ENCODE measurements around the gene NUDT8. TPM values are rescaled to one million over a fixed set of nuclear protein-coding genes. Genes with fewer than 3 reads are reported as not detected.
"Not testable (repeated sequence)": the region's sequence is repeated elsewhere in the genome, so short reads cannot be mapped to it uniquely, and the experiment has no call there.

Gene NUDT8
- total RNA-seq, 1 donor from 2014 or later, result 8.0 TPM

DNA sequence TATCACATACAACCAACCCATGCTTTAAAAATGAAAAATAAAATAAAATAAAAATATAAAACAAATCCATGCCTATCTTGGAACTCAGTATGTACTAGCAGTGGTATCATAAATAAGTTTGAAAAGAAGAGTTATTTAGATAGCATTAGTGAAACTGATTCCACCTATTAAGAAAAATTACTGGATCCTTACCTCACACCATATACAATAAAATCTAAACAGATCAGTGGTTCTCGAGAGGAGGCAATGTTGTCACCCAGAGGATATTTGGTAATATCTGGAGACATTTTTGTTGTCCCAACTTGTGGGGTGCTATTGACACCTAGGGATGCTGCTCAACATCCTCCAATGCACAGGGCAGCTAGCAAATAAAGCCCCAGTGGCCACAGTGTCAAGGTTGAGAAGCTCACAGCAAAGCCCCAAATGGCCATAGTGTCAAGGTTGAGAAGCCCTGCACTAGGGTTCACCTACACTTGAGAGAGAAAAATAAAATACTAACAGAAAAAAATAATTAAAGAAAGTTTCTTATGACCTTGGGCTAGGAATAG lies 32.9 kb downstream of the NUDT8 start:
- Mint-ChIP-seq H3K4me3 (ENCODE audit: unreplicated experiment) (no peak overlapping the region), H3K4me1 (ENCODE audit: unreplicated experiment) (no peaks in the 10 kb centered on the region), H3K27me3 (ENCODE audit: unreplicated experiment) (peaks cover 48% of the 10 kb centered on the region), H3K9me3 (ENCODE audit: unreplicated experiment) (no peaks in the 10 kb centered on the region), H3K27ac (ENCODE audit: unreplicated experiment) (no peak overlapping the region), H3K36me3 (ENCODE audit: unreplicated experiment) (no peaks in the 10 kb centered on the region)
- no peak for DNase-seq (ENCODE audit: extremely low spot score, unreplicated experiment)
- TF ChIP-seq, protein P1, sequence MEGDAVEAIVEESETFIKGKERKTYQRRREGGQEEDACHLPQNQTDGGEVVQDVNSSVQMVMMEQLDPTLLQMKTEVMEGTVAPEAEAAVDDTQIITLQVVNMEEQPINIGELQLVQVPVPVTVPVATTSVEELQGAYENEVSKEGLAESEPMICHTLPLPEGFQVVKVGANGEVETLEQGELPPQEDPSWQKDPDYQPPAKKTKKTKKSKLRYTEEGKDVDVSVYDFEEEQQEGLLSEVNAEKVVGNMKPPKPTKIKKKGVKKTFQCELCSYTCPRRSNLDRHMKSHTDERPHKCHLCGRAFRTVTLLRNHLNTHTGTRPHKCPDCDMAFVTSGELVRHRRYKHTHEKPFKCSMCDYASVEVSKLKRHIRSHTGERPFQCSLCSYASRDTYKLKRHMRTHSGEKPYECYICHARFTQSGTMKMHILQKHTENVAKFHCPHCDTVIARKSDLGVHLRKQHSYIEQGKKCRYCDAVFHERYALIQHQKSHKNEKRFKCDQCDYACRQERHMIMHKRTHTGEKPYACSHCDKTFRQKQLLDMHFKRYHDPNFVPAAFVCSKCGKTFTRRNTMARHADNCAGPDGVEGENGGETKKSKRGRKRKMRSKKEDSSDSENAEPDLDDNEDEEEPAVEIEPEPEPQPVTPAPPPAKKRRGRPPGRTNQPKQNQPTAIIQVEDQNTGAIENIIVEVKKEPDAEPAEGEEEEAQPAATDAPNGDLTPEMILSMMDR (IDR thresholded peaks at IDR 0.05), result no peak

DNA sequence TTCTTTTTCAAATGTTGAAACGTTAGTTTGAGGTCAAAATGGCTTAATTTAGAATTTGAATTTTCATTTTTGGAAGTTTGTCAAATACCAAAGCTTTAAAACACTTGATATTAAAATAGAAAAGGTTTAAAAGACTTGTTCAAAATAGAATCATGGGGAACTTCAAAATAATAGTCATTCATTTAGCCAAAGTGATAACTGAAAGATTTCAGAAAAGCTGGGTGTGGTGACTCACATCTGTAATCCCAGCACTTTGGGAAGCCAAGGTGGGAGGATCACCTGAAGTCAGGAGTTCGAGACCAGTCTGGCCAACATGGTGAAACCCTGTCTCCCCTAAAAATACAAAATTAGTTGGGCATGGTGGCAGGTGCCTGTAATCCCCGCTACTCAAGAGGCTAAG lies 35.3 kb downstream of the NUDT8 start:
- Mint-ChIP-seq H3K27me3 (ENCODE audit: unreplicated experiment) (peaks cover 29% of the 10 kb centered on the region), H3K9me3 (ENCODE audit: unreplicated experiment) (no peaks in the 10 kb centered on the region), H3K4me3 (ENCODE audit: unreplicated experiment) (no peak overlapping the region), H3K27ac (ENCODE audit: unreplicated experiment) (no peak overlapping the region), H3K4me1 (ENCODE audit: unreplicated experiment) (no peaks in the 10 kb centered on the region), H3K36me3 (ENCODE audit: unreplicated experiment) (no peaks in the 10 kb centered on the region)
- DNase-seq (ENCODE audit: extremely low spot score, unreplicated experiment), result no peak
- TF ChIP-seq, protein P1 (IDR thresholded peaks at IDR 0.05), result no peak

DNA sequence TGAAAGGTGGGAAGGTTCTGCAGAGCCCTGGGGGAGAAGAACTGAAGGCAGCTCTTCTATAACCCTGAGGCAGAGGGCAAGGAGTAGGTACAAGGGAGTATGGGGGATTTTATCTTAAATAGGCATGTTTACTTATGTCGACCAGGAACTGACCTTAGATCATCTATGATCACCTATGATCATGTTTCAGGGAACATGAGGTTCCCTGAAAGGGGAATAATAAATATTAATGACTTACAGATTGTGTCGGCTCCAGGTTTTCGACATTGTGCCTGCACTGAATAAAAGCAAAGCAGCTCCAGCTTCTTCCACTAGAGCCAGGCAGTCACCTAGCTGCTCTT lies 36.2 kb downstream of the NUDT8 start:
- H3K27me3 Mint-ChIP-seq (ENCODE audit: unreplicated experiment), result peaks cover 22% of the 10 kb centered on the region
- H3K36me3 Mint-ChIP-seq (ENCODE audit: unreplicated experiment), result no peaks in the 10 kb centered on the region
- H3K4me1 Mint-ChIP-seq (ENCODE audit: unreplicated experiment), result no peaks in the 10 kb centered on the region
- TF ChIP-seq, protein P1 (IDR thresholded peaks at IDR 0.05), result no peak
- H3K9me3 Mint-ChIP-seq (ENCODE audit: unreplicated experiment), result no peaks in the 10 kb centered on the region
- DNase-seq (ENCODE audit: extremely low spot score, unreplicated experiment), result no peak
- H3K27ac Mint-ChIP-seq (ENCODE audit: unreplicated experiment), result no peak overlapping the region
- no peak overlapping the region for H3K4me3 Mint-ChIP-seq (ENCODE audit: unreplicated experiment)

DNA sequence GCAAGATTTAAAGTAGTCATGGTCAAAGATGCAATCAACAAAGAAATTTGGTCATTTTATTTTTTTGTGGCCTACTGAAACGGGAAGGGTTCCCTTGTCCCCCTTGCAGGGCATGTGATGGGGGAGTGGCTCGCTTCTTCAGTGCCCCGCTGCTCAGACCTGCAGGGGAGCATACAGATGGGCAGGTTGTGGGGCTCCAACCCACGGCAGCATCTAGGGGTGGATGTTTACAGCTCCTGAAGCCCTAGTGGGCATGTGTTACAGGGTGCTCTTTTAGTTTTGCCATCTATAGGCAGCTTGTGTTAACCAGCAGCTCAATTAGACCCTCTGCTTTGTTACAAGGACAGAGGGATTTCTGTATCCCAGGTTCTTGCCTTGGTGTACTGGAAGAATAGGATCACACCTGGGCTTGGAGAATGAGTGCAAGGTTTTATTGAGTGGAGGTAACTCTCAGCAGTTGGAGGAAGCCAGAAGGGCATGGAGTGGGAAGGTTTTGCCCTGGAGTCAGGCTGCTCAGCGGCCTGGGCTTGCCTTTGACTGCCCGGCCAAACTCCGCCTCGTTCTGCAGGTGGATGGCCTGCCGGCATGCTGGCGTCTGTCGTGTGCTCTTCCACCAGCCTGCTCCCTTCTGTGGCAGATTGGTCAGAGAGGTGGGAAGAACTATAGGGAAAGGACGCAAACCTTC lies 36.7 kb downstream of the NUDT8 start:
- Mint-ChIP-seq H3K9me3 (ENCODE audit: unreplicated experiment) (no peaks in the 10 kb centered on the region), H3K27ac (ENCODE audit: unreplicated experiment) (no peak overlapping the region), H3K4me3 (ENCODE audit: unreplicated experiment) (no peak overlapping the region), H3K27me3 (ENCODE audit: unreplicated experiment) (peaks cover 22% of the 10 kb centered on the region), H3K4me1 (ENCODE audit: unreplicated experiment) (no peaks in the 10 kb centered on the region), H3K36me3 (ENCODE audit: unreplicated experiment) (no peaks in the 10 kb centered on the region)
- DNase-seq (ENCODE audit: extremely low spot score, unreplicated experiment), result no peak
- TF ChIP-seq, protein P1 (IDR thresholded peaks at IDR 0.05), result no peak

GRCh38 chr11:67588899-67589415 lies 40.8 kb downstream of the NUDT8 start:
- not testable (repeated sequence) for H3K9me3 Mint-ChIP-seq (ENCODE audit: unreplicated experiment); H3K4me3 Mint-ChIP-seq (ENCODE audit: unreplicated experiment); H3K27ac Mint-ChIP-seq (ENCODE audit: unreplicated experiment); H3K27me3 Mint-ChIP-seq (ENCODE audit: unreplicated experiment); DNase-seq (ENCODE audit: extremely low spot score, unreplicated experiment)
- H3K36me3 Mint-ChIP-seq (ENCODE audit: unreplicated experiment), result peaks cover 21% of the 10 kb centered on the region
- H3K4me1 Mint-ChIP-seq (ENCODE audit: unreplicated experiment), result peaks cover 19% of the 10 kb centered on the region

Data from osteocyte (in vitro differentiated cells).